Measurements from ENCODE around the gene CLIC2.
"Not testable (repeated sequence)": the region's sequence is repeated elsewhere in the genome, so short reads cannot be mapped to it uniquely, and the experiment has no call there.

Gene CLIC2

DNA sequence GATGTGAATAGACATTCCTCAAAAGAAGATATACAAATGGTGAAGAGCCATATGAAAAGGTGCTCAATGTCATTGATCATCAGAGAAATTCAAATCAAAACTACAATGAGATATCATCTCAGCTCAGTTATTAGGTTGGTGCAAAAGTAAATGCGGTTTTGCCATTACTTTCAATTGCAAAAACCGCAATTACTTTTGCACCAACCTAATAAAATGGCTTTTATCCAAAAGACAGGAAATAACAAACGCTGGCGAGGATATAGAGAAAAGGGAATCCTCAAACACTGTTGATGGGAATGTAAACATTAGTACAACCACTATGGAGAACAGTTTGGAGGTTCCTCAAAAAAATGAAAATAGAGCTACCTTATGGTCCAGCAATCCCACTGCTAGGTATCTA, 5.1 kb downstream of the CLIC2 start:
- TF ChIP-seq, protein P1, sequence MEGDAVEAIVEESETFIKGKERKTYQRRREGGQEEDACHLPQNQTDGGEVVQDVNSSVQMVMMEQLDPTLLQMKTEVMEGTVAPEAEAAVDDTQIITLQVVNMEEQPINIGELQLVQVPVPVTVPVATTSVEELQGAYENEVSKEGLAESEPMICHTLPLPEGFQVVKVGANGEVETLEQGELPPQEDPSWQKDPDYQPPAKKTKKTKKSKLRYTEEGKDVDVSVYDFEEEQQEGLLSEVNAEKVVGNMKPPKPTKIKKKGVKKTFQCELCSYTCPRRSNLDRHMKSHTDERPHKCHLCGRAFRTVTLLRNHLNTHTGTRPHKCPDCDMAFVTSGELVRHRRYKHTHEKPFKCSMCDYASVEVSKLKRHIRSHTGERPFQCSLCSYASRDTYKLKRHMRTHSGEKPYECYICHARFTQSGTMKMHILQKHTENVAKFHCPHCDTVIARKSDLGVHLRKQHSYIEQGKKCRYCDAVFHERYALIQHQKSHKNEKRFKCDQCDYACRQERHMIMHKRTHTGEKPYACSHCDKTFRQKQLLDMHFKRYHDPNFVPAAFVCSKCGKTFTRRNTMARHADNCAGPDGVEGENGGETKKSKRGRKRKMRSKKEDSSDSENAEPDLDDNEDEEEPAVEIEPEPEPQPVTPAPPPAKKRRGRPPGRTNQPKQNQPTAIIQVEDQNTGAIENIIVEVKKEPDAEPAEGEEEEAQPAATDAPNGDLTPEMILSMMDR (conservative IDR thresholded peaks at IDR 0.05; ENCODE audit: low read length) = no peak
- no peak overlapping the region for H3K4me3 ChIP-seq (ENCODE audit: low read length)
- no peak for DNase-seq (ENCODE audit: low read depth)

DNA sequence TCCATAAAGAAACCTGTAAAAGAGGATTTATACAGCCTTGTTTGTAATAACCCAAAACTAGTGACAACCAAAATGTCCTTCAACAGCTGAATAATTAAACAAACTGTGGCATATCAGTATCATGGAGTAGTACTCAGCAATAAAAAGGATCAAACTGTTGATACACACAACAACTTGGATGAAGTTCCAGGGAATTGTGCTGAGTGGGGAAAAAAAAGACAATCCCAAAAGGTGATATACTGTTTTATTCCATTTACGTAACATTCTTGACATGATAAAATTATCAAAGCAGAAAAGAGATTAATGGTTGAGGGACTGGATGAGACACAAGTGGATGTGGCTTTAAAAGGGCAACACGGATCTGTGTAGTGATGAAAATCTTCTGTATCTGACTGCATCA, 7.8 kb downstream of the CLIC2 start:
- DNase-seq (ENCODE audit: low read depth) = no peak
- H3K4me3 ChIP-seq (ENCODE audit: low read length) = no peak overlapping the region
- TF ChIP-seq, protein P1 (conservative IDR thresholded peaks at IDR 0.05; ENCODE audit: low read length) = no peak

DNA sequence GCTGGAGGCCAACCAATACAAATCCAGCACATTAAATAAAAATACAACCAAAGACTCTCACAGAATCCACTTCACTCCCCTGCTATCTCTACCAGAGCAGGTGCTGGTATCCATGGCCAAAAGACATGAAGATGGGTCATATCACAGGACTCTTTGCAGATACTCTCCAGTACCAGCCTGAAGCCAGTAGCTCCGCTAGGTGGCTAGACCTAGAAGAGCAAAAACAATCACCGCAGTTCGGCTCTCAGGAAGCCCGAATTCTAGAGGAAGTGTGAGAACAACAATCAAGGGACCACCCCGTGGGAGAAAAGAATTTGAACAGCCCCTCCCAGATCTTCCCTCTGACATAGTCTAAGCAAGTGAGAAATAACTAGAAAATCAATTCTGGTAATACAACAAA, 20.2 kb downstream of the CLIC2 start:
- no peak for DNase-seq (ENCODE audit: low read depth)
- TF ChIP-seq, protein P1 (conservative IDR thresholded peaks at IDR 0.05; ENCODE audit: low read length) = no peak
- no peak overlapping the region for H3K4me3 ChIP-seq (ENCODE audit: low read length)

DNA sequence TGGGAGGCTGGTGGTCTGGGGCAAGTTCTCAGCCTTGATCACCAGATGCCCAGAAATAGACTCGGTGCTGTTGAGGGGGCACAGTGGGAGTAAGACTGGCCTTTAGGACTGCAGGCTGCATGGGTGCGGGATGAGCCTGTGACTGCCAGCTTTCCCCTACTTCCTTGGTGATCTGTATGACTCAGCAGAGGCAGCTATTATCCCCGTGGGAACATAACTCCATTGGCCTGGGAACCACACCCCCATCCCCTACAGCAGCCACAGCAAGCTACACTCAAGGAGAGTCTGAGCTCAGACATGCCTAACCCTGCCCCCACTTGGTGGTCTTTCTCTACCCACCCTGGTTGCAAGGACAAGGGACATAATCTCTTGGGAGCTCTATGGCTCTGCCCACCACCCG, 20.6 kb downstream of the CLIC2 start:
- TF ChIP-seq, protein P1 (conservative IDR thresholded peaks at IDR 0.05; ENCODE audit: low read length) = no peak
- no peak for DNase-seq (ENCODE audit: low read depth)
- H3K4me3 ChIP-seq (ENCODE audit: low read length) = no peak overlapping the region

DNA sequence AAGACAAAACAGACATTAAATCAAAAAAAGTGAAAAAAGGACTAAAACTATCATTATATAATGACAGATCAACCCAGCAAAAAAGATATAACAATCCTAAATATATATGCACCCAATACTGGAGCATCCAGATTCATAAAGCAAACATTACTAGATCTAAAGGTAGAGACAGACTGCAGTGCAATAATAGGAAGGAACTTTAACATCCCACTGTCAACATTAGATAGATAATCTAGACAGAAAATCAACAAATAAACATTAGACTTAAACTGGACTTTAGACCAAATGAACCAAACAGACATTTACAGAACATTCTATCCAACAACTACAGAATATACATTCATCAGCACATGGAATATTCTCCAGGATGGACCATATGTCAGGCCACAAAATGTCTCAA, 40.6 kb downstream of the CLIC2 start:
- H3K4me3 ChIP-seq (ENCODE audit: low read length) = no peak overlapping the region
- DNase-seq (ENCODE audit: low read depth) = no peak
- TF ChIP-seq, protein P1 (conservative IDR thresholded peaks at IDR 0.05; ENCODE audit: low read length) = no peak

DNA sequence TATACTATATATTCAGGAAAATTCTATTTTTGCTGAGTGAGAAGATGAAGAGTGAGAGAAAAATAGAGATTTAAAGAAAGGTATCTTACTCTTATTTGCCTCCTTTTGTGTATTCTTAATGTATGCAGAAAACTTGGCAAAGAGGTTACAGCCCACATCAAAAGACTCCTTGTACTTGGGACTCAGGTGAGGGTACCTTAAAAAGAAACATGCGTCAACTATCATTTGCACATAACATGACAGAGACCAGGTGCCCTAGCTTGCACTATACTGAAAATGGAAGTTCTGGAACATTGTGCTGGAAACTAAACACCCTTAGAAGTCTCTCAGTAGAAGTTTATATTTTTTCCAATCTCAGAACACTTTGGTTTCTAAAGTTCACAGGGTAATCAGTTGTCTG, 54.5 kb downstream of the CLIC2 start:
- DNase-seq (ENCODE audit: low read depth) = no peak
- TF ChIP-seq, protein P1 (conservative IDR thresholded peaks at IDR 0.05; ENCODE audit: low read length) = no peak
- no peak overlapping the region for H3K4me3 ChIP-seq (ENCODE audit: low read length)

DNA sequence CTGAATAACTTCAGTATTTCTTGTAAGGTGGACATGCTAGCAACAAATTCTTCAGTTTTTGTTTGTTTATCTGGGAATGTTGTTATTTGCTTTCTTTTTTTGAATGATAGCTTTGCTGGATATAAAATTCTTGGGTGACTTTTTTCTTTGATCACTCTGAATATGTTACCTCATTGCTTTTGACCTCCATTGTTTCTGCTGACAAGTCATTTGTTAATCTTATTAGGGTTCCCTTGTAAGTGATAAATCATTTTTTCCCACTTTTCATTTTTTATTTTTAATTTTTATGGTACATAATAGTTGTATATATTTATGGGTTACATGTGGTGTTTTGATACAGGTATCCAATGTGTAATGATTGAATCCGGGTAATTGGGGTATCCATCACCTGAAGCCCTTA, 63.4 kb downstream of the CLIC2 start:
- no peak for DNase-seq (ENCODE audit: low read depth)
- no peak overlapping the region for H3K4me3 ChIP-seq (ENCODE audit: low read length)
- TF ChIP-seq, protein P1 (conservative IDR thresholded peaks at IDR 0.05; ENCODE audit: low read length) = no peak

DNA sequence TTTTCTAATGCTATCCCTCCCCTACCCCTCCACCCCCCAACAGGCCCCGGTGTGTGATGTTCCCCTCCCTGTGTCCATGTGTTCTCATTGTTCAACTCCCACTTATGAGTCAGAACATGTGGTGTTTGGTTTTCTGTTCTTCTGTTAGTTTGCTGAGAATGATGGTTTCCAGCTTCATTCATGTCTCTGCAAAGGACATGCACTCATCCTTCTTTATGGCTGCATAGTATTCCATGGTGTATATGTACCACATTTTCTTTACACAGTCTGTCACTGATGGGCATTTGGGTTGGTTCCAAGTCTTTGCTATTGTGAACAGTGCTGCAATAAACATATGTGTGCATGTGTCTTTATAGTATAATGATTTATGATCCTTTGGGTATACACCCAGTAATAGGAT, 66.4 kb downstream of the CLIC2 start:
- DNase-seq (ENCODE audit: low read depth); H3K4me3 ChIP-seq (ENCODE audit: low read length): not testable (repeated sequence)

Measured in AG10803 (cell line).